ENCODE measurements around the gene OGFRL1.

OGFRL1 gene

DNA sequence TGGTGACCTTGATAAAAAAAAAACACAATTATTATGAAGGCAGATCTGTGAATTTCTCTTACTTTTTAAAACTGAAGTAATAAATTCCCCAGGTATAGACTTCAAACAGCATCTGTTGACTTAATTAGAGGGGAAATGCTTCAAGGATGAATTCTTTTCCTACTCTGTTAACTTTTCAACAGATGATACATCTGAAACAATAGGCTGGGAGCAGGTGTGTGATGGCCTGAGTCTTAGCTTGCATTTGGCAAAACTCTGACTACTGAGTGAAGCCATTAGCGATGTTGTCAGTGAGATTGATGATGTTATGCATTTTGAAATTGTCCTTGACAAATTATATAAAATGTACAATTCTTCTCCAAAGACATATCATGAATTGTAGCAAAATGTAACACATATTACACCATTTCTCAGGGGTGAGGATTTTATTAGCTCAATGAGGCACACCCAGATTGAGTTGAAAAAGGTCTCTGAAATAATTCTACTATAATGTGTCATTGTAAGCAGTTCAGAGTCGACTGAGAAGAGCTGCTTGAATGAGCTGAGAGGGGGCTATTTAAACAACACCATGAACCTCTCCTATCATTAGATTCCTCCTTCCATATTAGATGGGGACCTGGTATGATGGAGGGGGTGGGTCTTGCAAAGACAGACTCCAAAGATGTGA, 39.6 kb upstream of the OGFRL1 start:
- no peak for DNase-seq
- in situ Hi-C loops (cut with HindIII; ENCODE audit: low pct_ligation_motif_present, low sequenced_read_pairs) = no loop called here
- no peaks in the 10 kb centered on the region for H3K27me3 ChIP-seq (replicated peaks)
- H3K36me3 ChIP-seq (replicated peaks) = no peaks in the 10 kb centered on the region
- H3K4me3 ChIP-seq (ENCODE audit: low read depth, low read length) = no peak overlapping the region
- TF ChIP-seq, protein P1, sequence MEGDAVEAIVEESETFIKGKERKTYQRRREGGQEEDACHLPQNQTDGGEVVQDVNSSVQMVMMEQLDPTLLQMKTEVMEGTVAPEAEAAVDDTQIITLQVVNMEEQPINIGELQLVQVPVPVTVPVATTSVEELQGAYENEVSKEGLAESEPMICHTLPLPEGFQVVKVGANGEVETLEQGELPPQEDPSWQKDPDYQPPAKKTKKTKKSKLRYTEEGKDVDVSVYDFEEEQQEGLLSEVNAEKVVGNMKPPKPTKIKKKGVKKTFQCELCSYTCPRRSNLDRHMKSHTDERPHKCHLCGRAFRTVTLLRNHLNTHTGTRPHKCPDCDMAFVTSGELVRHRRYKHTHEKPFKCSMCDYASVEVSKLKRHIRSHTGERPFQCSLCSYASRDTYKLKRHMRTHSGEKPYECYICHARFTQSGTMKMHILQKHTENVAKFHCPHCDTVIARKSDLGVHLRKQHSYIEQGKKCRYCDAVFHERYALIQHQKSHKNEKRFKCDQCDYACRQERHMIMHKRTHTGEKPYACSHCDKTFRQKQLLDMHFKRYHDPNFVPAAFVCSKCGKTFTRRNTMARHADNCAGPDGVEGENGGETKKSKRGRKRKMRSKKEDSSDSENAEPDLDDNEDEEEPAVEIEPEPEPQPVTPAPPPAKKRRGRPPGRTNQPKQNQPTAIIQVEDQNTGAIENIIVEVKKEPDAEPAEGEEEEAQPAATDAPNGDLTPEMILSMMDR (IDR thresholded peaks at IDR 0.05; ENCODE audit: low read depth, low read length, missing control alignments) = no peak
- no peak overlapping the region for H3K27ac ChIP-seq

DNA sequence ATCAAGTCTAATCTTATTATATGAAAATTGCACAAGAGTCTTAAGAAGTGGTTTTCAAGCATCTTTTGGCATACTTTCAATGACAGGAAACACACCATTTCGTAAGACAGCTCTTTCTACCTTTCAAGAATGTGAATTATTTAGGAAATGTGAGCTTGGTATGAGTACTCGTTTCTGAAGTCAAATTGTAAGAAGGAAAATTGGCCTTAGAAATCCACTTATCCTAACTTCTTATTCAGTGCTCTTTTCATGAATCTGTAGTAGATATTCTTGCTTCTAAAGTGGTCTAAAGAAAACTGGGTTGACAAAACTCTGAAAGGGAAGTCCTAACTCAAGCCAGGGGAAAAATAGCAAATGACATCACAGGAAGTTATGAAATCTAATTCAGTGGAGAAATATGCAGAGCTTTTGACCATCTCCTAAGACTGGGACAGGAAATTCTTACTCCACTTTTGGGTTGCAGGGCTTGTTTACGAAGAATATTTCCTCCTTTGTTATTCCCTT, 38.5 kb upstream of the OGFRL1 start:
- TF ChIP-seq, protein P1 (IDR thresholded peaks at IDR 0.05; ENCODE audit: low read depth, low read length, missing control alignments) = no peak
- in situ Hi-C loops (cut with HindIII; ENCODE audit: low pct_ligation_motif_present, low sequenced_read_pairs) = no loop called here
- peak overlapping the region; percentile 54 for H3K27ac ChIP-seq
- no peaks in the 10 kb centered on the region for H3K36me3 ChIP-seq (replicated peaks)
- no peak overlapping the region for H3K4me3 ChIP-seq (ENCODE audit: low read depth, low read length)
- no peaks in the 10 kb centered on the region for H3K27me3 ChIP-seq (replicated peaks)
- DNase-seq = peak; percentile 43

DNA sequence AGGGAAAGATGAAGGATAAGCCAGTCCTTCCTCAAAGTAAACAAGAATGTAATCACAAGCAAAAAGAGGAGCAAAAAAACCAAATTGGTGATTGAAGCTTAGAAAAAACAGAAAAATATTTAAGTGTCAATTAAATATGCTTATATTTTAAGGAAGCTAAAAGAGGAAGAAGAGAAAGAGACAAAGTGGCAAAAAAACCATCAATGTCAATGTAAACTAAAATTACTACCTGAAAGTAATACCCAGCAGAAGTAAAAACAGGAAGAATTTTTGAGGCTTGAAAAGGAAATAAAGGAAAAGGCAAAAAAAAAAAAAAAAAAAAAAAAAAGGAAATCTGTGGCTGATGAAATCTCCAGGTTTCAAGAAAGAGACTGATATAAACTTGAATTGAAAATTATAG, 36.2 kb upstream of the OGFRL1 start:
- TF ChIP-seq, protein P1 (IDR thresholded peaks at IDR 0.05; ENCODE audit: low read depth, low read length, missing control alignments) = no peak
- Histone ChIP-seq H3K27ac (no peak overlapping the region), H3K27me3 (replicated peaks) (no peaks in the 10 kb centered on the region), H3K36me3 (replicated peaks) (no peaks in the 10 kb centered on the region), H3K4me3 (ENCODE audit: low read depth, low read length) (no peak overlapping the region)
- in situ Hi-C loops (cut with HindIII; ENCODE audit: low pct_ligation_motif_present, low sequenced_read_pairs) = no loop called here
- DNase-seq = no peak

DNA sequence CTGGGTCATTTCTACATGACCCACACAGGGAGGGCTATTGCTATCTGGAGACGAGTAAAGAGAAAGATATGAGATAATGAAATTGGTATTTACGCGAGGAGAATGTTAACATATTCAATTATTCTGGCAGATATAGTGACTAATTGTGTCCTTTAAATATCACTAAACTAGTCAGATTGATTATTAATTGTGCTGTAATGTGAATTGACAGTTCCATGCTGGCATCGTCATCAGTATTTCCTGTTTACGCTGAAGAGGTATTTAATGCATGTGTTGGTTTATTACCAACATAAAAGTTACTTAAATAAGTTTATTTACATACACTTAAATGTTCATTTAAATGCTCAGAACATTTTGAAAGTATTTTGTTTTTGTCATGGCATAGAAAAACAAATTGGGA, 35.7 kb upstream of the OGFRL1 start:
- Histone ChIP-seq H3K4me3 (ENCODE audit: low read depth, low read length) (no peak overlapping the region), H3K36me3 (replicated peaks) (no peaks in the 10 kb centered on the region), H3K27ac (no peak overlapping the region), H3K27me3 (replicated peaks) (no peaks in the 10 kb centered on the region)
- no peak for DNase-seq
- TF ChIP-seq, protein P1 (IDR thresholded peaks at IDR 0.05; ENCODE audit: low read depth, low read length, missing control alignments) = no peak
- in situ Hi-C loops (cut with HindIII; ENCODE audit: low pct_ligation_motif_present, low sequenced_read_pairs) = no loop called here

DNA sequence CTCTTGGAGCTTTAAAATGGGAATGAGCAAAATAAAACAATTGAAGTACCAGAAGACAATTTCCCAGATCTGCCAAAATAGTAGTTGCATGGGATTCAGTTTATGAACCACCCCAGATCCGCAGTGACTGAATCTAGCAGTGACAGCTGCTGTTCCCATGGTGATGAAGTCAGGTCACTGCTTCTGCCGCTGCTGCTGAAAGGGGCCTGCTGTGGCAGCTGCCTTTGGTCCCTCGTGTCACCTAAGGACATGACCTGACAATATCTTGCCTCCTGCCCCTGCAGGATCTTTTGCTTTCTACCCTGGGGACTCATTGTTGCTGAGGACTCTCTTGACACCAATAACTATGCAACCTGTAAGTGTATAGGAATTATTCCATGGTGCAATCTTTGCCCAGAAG, 34.3 kb upstream of the OGFRL1 start:
- no peak overlapping the region for H3K27ac ChIP-seq
- in situ Hi-C loops (cut with HindIII; ENCODE audit: low pct_ligation_motif_present, low sequenced_read_pairs) = no loop called here
- no peak overlapping the region for H3K4me3 ChIP-seq (ENCODE audit: low read depth, low read length)
- H3K36me3 ChIP-seq (replicated peaks) = no peaks in the 10 kb centered on the region
- TF ChIP-seq, protein P1 (IDR thresholded peaks at IDR 0.05; ENCODE audit: low read depth, low read length, missing control alignments) = no peak
- DNase-seq = no peak
- H3K27me3 ChIP-seq (replicated peaks) = no peaks in the 10 kb centered on the region

Data from brain microvascular endothelial cell (primary cell).